Measurements from ENCODE around the gene ZRANB1. TPM values are rescaled to one million over a fixed set of nuclear protein-coding genes. Genes with fewer than 3 reads are reported as not detected.

The ZRANB1 gene
- total and polyA plus RNA-seq, 2 donors (not counting 1 experiment from before 2014, with no cell fraction given): 26.5 to 39.3 TPM

Other genes starting within 250 kb of the ZRANB1 start
- 10.8 and 11.7 TPM in 2 replicates for gene FAM53B, start 197.7 kb upstream of the ZRANB1 start, total RNA-seq
- gene FAM53B, start 197.7 kb upstream of the ZRANB1 start, polyA plus RNA-seq: 2.2 and 4.0 TPM in 2 replicates
- 14.4 and 20.5 TPM in 2 replicates for gene EEF1AKMT2, start 150.2 kb upstream of the ZRANB1 start, total RNA-seq
- gene EEF1AKMT2, start 150.2 kb upstream of the ZRANB1 start, polyA plus RNA-seq: 20.3 and 22.1 TPM in 2 replicates
- gene ABRAXAS2, start 140.3 kb upstream of the ZRANB1 start, total RNA-seq: 14.1 and 15.2 TPM in 2 replicates
- gene ABRAXAS2, start 140.3 kb upstream of the ZRANB1 start, polyA plus RNA-seq: 18.8 and 20.2 TPM in 2 replicates
- 56.8 and 73.3 TPM in 2 replicates for gene CTBP2, start 218.4 kb downstream of the ZRANB1 start, total RNA-seq
- 72.1 and 91.0 TPM in 2 replicates for gene CTBP2, start 218.4 kb downstream of the ZRANB1 start, polyA plus RNA-seq

Measured in fibroblast of lung (primary cell).